D721Med (cell line): ENCODE results near the gene MLIP.

ENCODE experiments used
- DNase-seq: peaks from one replicate; pipeline ENCODE4 v3.0.0; 2011; ENCODE audit warnings: low spot score; ENCODE audit not compliant: insufficient read length
- FAIRE-seq: peaks from 2 replicates; lab custom pipeline; 2011; peaks lifted over from hg19 to GRCh38; lab: Jason Lieb, UNC
- TF ChIP-seq, protein P1 (sequence below): IDR thresholded peaks from 2 replicates; pipeline ENCODE4 v1.5.1; 2012; ENCODE audit warnings: mild to moderate bottlenecking, control low read depth; ENCODE audit not compliant: insufficient read depth; ENCODE audit errors: missing control alignments

The MLIP gene

DNA sequence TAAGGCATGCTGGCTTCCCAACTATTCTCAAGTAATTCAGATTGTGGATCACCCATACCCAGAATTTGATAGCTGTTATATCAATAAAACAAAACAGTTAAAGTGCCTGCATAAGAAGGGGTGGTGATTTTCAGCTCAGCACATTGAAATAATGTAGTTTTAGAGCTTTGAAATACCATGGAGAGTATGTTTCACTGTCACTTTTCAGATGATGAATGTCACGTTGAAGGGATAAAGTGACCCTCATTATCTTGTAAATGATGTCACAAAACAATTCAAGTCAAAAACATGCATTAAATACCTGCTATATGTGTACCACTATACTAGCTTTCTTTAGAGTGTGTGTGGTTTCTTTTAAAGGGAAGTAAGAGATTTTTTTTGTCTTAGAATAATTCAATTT is 27.6 kb downstream of the MLIP start:
- DNase-seq (no peak), FAIRE-seq (no peak)
- TF ChIP-seq, protein P1, sequence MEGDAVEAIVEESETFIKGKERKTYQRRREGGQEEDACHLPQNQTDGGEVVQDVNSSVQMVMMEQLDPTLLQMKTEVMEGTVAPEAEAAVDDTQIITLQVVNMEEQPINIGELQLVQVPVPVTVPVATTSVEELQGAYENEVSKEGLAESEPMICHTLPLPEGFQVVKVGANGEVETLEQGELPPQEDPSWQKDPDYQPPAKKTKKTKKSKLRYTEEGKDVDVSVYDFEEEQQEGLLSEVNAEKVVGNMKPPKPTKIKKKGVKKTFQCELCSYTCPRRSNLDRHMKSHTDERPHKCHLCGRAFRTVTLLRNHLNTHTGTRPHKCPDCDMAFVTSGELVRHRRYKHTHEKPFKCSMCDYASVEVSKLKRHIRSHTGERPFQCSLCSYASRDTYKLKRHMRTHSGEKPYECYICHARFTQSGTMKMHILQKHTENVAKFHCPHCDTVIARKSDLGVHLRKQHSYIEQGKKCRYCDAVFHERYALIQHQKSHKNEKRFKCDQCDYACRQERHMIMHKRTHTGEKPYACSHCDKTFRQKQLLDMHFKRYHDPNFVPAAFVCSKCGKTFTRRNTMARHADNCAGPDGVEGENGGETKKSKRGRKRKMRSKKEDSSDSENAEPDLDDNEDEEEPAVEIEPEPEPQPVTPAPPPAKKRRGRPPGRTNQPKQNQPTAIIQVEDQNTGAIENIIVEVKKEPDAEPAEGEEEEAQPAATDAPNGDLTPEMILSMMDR: no peak

DNA sequence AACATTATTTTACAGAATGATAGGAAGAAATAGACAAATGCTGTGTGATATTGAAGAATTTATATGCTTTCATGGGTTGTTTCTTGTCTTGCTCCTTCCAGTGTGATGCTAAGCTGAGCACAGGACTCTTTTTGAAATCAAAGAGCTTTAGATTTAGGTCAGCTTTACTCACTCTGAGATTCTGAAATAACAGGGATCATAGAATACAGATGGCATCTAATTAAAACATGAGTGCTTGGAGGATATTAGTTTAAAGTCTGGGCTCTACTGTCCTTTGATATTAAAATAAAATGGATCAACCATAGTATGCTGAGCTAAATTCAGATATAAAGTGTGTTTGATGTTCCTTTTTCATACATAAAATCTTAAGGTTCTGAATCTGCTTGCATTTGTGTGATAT is 29.6 kb downstream of the MLIP start:
- no peak for DNase-seq
- peak; percentile 79 for FAIRE-seq
- TF ChIP-seq, protein P1: no peak

DNA sequence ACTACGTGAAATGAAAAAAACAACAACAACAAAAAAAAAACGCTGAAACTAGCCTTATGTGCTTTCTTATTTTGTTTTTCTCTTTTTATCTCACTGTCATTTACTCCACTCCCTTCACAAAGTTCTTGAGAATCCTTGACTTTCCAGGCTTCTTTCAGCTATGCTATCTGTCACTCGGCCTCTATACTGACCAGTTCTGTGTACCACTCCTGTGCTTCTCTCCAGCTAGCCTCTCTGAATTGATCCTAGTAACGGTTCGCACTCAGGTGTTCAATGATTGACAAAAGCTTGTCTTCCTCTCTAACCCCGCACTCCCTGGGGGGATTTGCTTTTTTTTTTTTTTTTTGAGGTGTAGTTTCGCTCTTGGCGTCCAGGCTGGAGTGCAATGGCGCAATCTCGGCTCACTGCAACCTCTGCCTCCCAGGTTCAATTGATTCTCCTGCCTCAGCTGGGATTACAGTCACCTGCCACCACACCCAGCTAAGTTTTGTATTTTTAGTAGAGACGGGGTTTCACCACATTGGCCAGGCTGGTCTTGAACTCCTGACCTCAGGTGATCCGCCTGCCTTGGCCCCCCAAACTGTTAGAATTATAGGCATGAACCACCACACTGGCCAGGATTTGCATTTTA is 31.8 kb downstream of the MLIP start:
- FAIRE-seq (no peak), DNase-seq (no peak)
- TF ChIP-seq, protein P1: no peak

DNA sequence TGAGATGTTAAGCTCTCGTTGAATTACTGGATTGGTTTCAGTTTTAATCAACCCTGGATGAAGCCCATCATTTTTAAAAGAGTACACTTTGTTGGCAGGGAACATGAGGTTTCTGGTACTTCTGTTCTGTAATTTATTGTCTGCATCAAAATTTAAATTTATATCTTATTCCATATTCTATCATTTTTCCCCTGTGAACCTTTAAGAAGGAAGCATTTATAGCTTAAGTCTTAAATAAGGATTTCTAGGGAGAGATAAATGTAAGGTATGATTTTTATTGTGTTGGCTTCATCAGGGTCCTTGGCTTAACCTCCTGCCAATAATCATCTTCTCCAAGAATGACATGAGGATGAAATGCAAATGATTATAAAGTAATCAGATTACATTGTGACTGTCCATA is 40.6 kb downstream of the MLIP start:
- TF ChIP-seq, protein P1: no peak
- FAIRE-seq (no peak), DNase-seq (no peak)

GRCh38 chr6:54156650-54157250 is 45.5 kb downstream of the MLIP start:
- no peak for DNase-seq
- no peak for FAIRE-seq

DNA sequence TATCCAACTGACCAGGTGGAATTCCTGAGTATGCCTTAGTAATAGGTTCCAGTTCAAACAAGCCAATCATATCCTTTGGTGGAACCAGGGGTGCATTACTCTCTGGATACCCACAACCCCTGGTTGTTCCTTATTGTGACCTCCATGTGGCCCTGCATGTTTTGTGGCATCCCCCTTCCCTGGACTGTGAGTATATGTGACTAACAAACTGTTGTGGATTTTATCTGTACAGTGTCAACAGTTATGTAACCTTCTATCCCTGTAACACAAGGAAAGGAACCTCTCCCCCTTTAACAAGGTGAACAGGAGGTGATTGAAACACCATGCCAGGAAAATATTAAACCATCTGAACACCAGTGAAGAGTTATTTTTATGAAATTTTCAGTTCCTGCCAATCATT is 46.2 kb downstream of the MLIP start:
- TF ChIP-seq, protein P1: no peak
- DNase-seq (no peak), FAIRE-seq (no peak)

More at GRCh38 chr6:54156650-54157250, 45.5 kb downstream of the MLIP start:
- TF ChIP-seq, protein P1: no peak

GRCh38 chr6:54173089-54173488 is 61.8 kb downstream of the MLIP start:
- FAIRE-seq: no peak
- TF ChIP-seq, protein P1: no peak

More at GRCh38 chr6:54173089-54173488, 61.8 kb downstream of the MLIP start:
- no peak for DNase-seq
